ENCODE data around the gene NAGPA. TPM values are rescaled to one million over a fixed set of nuclear protein-coding genes. Genes with fewer than 3 reads are reported as not detected.

The NAGPA gene
- total and polyA plus RNA-seq, 2 of the 13 experiments (the other 11 are each of a cell fraction or from before 2014, with no cell fraction given), result 27.1 to 60.3 TPM

DNA sequence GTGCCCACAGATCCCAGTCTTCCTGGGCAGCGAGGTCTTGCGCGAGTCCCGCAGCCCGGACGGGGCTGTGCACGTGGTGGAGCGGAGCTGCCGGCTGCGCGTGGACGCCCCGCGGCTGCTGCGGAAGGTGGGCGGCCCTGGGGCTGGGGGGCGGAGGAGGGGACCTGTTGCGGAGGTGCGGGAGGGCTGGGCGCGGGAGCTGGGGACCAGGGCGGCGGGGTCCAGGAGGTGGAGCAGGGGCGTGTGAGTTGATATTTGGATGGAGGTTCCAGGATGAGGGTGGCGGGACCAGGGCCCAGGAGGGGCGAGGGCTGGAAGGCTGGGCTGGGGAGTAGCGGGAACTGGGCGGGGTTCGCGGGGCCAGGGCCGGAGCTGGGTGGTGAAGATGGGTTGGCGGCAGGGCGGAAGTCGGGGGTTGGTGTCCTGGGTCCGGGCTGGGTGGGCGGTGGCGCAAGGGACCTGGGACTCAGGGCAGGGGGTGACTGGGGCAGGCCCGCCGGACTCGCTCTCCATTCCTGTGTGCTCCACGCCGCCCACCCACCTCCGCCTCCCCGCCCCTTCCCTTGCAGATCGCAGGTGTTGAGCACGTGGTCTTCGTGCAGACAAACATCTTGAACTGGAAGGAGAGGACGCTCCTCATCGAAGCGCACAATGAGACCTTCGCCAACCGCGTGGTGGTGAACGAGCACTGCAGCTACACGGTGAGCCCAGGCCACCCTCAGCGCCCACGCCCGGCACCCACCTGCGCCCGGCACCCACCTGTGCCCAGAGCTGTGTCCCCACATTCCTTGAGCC is 46.0 kb downstream of the NAGPA start (continued):
- no peak for TF ChIP-seq KDM5A (IDR thresholded peaks at IDR 0.05; ENCODE audit: borderline replicate concordance, low read length)
- no peak for TF ChIP-seq ZNF530 (CRISPR knock-in tag; IDR thresholded peaks at IDR 0.05; ENCODE audit: low read depth)
- no peak for TF ChIP-seq REL (CRISPR knock-in tag; conservative IDR thresholded peaks at IDR 0.05)
- TF ChIP-seq HES4 (CRISPR knock-in tag; IDR thresholded peaks at IDR 0.05; ENCODE audit: borderline replicate concordance), result no peak
- 0 out of 2 replicates have a peak, but pooled peaks have one; percentile 16 for TF ChIP-seq ZBTB7A (CRISPR knock-in tag; IDR thresholded peaks at IDR 0.05)
- TF ChIP-seq ZNF207 (IDR thresholded peaks at IDR 0.05; ENCODE audit: borderline replicate concordance), result no peak
- no peak for TF ChIP-seq POLR2AphosphoS5 (IDR thresholded peaks at IDR 0.05; ENCODE audit: low read depth, low read length)
- TF ChIP-seq RELA (CRISPR knock-in tag; IDR thresholded peaks at IDR 0.05), result no peak
- TF ChIP-seq, protein P1, sequence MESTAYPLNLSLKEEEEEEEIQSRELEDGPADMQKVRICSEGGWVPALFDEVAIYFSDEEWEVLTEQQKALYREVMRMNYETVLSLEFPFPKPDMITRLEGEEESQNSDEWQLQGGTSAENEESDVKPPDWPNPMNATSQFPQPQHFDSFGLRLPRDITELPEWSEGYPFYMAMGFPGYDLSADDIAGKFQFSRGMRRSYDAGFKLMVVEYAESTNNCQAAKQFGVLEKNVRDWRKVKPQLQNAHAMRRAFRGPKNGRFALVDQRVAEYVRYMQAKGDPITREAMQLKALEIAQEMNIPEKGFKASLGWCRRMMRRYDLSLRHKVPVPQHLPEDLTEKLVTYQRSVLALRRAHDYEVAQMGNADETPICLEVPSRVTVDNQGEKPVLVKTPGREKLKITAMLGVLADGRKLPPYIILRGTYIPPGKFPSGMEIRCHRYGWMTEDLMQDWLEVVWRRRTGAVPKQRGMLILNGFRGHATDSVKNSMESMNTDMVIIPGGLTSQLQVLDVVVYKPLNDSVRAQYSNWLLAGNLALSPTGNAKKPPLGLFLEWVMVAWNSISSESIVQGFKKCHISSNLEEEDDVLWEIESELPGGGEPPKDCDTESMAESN (CRISPR knock-in tag; conservative IDR thresholded peaks at IDR 0.05), result no peak
- TF ChIP-seq TBP (CRISPR knock-in tag; IDR thresholded peaks at IDR 0.05), result no peak
- TF ChIP-seq ZNF20 (CRISPR knock-in tag; IDR thresholded peaks at IDR 0.05), result no peak
- TF ChIP-seq, protein P2, sequence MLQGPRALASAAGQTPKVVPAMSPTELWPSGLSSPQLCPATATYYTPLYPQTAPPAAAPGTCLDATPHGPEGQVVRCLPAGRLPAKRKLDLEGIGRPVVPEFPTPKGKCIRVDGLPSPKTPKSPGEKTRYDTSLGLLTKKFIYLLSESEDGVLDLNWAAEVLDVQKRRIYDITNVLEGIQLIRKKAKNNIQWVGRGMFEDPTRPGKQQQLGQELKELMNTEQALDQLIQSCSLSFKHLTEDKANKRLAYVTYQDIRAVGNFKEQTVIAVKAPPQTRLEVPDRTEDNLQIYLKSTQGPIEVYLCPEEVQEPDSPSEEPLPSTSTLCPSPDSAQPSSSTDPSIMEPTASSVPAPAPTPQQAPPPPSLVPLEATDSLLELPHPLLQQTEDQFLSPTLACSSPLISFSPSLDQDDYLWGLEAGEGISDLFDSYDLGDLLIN (CRISPR knock-in tag; IDR thresholded peaks at IDR 0.05; ENCODE audit: borderline replicate concordance), result no peak
- TF ChIP-seq HMG20A (CRISPR knock-in tag; IDR thresholded peaks at IDR 0.05; ENCODE audit: borderline replicate concordance), result no peak
- no peak for TF ChIP-seq ZNF549 (CRISPR knock-in tag; IDR thresholded peaks at IDR 0.05)
- TF ChIP-seq MIXL1 (CRISPR knock-in tag; IDR thresholded peaks at IDR 0.05), result no peak
- TF ChIP-seq, protein P3, sequence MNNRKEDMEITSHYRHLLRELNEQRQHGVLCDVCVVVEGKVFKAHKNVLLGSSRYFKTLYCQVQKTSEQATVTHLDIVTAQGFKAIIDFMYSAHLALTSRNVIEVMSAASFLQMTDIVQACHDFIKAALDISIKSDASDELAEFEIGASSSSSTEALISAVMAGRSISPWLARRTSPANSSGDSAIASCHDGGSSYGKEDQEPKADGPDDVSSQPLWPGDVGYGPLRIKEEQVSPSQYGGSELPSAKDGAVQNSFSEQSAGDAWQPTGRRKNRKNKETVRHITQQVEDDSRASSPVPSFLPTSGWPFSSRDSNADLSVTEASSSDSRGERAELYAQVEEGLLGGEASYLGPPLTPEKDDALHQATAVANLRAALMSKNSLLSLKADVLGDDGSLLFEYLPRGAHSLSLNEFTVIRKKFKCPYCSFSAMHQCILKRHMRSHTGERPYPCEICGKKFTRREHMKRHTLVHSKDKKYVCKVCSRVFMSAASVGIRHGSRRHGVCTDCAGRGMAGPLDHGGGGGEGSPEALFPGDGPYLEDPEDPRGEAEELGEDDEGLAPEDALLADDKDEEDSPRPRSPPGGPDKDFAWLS (CRISPR knock-in tag; IDR thresholded peaks at IDR 0.05; ENCODE audit: borderline replicate concordance), result no peak
- no peak for TF ChIP-seq ZSCAN29 (CRISPR knock-in tag; conservative IDR thresholded peaks at IDR 0.05)
- TF ChIP-seq ZNF225 (CRISPR knock-in tag; IDR thresholded peaks at IDR 0.05), result no peak
- TF ChIP-seq MAFG (CRISPR knock-in tag; IDR thresholded peaks at IDR 0.05), result no peak
- TF ChIP-seq ZNF337 (CRISPR knock-in tag; IDR thresholded peaks at IDR 0.05; ENCODE audit: borderline replicate concordance, low read depth), result no peak
- no peak for TF ChIP-seq IRF2 (CRISPR knock-in tag; IDR thresholded peaks at IDR 0.05)
- TF ChIP-seq, protein P4, sequence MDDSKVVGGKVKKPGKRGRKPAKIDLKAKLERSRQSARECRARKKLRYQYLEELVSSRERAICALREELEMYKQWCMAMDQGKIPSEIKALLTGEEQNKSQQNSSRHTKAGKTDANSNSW (CRISPR knock-in tag; IDR thresholded peaks at IDR 0.05; ENCODE audit: borderline replicate concordance), result no peak
- TF ChIP-seq, protein P5, sequence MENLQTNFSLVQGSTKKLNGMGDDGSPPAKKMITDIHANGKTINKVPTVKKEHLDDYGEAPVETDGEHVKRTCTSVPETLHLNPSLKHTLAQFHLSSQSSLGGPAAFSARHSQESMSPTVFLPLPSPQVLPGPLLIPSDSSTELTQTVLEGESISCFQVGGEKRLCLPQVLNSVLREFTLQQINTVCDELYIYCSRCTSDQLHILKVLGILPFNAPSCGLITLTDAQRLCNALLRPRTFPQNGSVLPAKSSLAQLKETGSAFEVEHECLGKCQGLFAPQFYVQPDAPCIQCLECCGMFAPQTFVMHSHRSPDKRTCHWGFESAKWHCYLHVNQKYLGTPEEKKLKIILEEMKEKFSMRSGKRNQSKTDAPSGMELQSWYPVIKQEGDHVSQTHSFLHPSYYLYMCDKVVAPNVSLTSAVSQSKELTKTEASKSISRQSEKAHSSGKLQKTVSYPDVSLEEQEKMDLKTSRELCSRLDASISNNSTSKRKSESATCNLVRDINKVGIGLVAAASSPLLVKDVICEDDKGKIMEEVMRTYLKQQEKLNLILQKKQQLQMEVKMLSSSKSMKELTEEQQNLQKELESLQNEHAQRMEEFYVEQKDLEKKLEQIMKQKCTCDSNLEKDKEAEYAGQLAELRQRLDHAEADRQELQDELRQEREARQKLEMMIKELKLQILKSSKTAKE (CRISPR knock-in tag; IDR thresholded peaks at IDR 0.05; ENCODE audit: borderline replicate concordance), result no peak
- no peak for TF ChIP-seq ZNF33B (CRISPR knock-in tag; IDR thresholded peaks at IDR 0.05)

Data from HepG2 (cell line).